Measurements from ENCODE around the gene CCDC68. TPM values are rescaled to one million over a fixed set of nuclear protein-coding genes. Genes with fewer than 3 reads are reported as not detected.

Gene CCDC68
- total and polyA plus RNA-seq, 12 donors = 2.0 to 19.3 (median 4.9) TPM

- H3K9me3 ChIP-seq (replicated peaks in 1 of 3) = no peaks in the 10 kb centered on the region
- no peaks in the 10 kb centered on the region for H3K27me3 ChIP-seq
- H3K27ac ChIP-seq = no peak overlapping the region
- no peak for TF ChIP-seq POLR2A (IDR thresholded peaks at IDR 0.05)
- TF ChIP-seq CTCF (IDR thresholded peaks at IDR 0.05) = no peak
- intact Hi-C loops (cut with DNase I) = no loop called here
- 0 to 47% (median 14%) methylated on average over 1 of the region's 1 CpG for WGBS, 4 donors
- no peaks in the 10 kb centered on the region for H3K4me1 ChIP-seq (replicated peaks in 1 of 2)
- DNase-seq = no peak
- no peaks in the 10 kb centered on the region for H3K36me3 ChIP-seq (replicated peaks in 1 of 2)
- H3K4me3 ChIP-seq = no peak overlapping the region
Observed at GRCh38 chr18:54932472-54932871, 26.8 kb downstream of the CCDC68 start.

GRCh38 chr18:54931152-54931551 is 28.1 kb downstream of the CCDC68 start:
- Histone ChIP-seq H3K4me1 (replicated peaks in 1 of 2) (no peaks in the 10 kb centered on the region), H3K9me3 (replicated peaks in 1 of 3) (no peaks in the 10 kb centered on the region), H3K4me3 (no peak overlapping the region), H3K27ac (no peak overlapping the region), H3K36me3 (replicated peaks in 1 of 2) (no peaks in the 10 kb centered on the region), H3K27me3 (no peaks in the 10 kb centered on the region)
- no peak for DNase-seq
- intact Hi-C loops (cut with DNase I) = no loop called here
- TF ChIP-seq POLR2A (IDR thresholded peaks at IDR 0.05) = no peak
- WGBS, 4 donors = 91 to 98% (median 95%) methylated on average over 4 of the region's 4 CpGs

GRCh38 chr18:54928236-54928635 is 31.0 kb downstream of the CCDC68 start:
- H3K4me3 ChIP-seq = no peak overlapping the region

GRCh38 chr18:54926593-54927325 is 32.5 kb downstream of the CCDC68 start:
- H3K4me3 ChIP-seq = no peak overlapping the region
- H3K27me3 ChIP-seq = no peaks in the 10 kb centered on the region
- no peak overlapping the region for H3K27ac ChIP-seq
- H3K9me3 ChIP-seq (replicated peaks in 1 of 3) = no peaks in the 10 kb centered on the region
- intact Hi-C loops (cut with DNase I) = no loop called here
- no peak for DNase-seq
- H3K4me1 ChIP-seq (replicated peaks in 1 of 2) = no peaks in the 10 kb centered on the region
- TF ChIP-seq CTCF (IDR thresholded peaks at IDR 0.05) = no peak
- no peak for TF ChIP-seq POLR2A (IDR thresholded peaks at IDR 0.05)
- no peaks in the 10 kb centered on the region for H3K36me3 ChIP-seq (replicated peaks in 1 of 2)
- WGBS, 4 donors = 82 to 92% (median 86%) methylated on average over 3 of the region's 3 CpGs

More at GRCh38 chr18:54928236-54928635, 31.0 kb downstream of the CCDC68 start:
- Histone ChIP-seq H3K9me3 (replicated peaks in 1 of 3) (no peaks in the 10 kb centered on the region), H3K27me3 (no peaks in the 10 kb centered on the region), H3K4me1 (replicated peaks in 1 of 2) (no peaks in the 10 kb centered on the region), H3K27ac (no peak overlapping the region), H3K36me3 (replicated peaks in 1 of 2) (no peaks in the 10 kb centered on the region)
- no peak for DNase-seq
- TF ChIP-seq POLR2A (IDR thresholded peaks at IDR 0.05) (no peak), CTCF (IDR thresholded peaks at IDR 0.05) (no peak)
- intact Hi-C loops (cut with DNase I) = no loop called here
- WGBS, 4 donors = 74 to 82% (median 76%) methylated on average over 2 of the region's 2 CpGs

- H3K27ac ChIP-seq = no peak overlapping the region
- no peak for DNase-seq
- no peaks in the 10 kb centered on the region for H3K4me1 ChIP-seq (replicated peaks in 1 of 2)
- no peaks in the 10 kb centered on the region for H3K36me3 ChIP-seq (replicated peaks in 1 of 2)
- TF ChIP-seq POLR2A (IDR thresholded peaks at IDR 0.05) (no peak), CTCF (IDR thresholded peaks at IDR 0.05) (no peak)
- no peaks in the 10 kb centered on the region for H3K27me3 ChIP-seq
- no peaks in the 10 kb centered on the region for H3K9me3 ChIP-seq (replicated peaks in 1 of 3)
- intact Hi-C loops (cut with DNase I) = no loop called here
- H3K4me3 ChIP-seq = no peak overlapping the region
- 89 to 97% (median 94%) methylated on average over 1 of the region's 1 CpG for WGBS, 4 donors
Observed at GRCh38 chr18:54924948-54925347, 34.3 kb downstream of the CCDC68 start.
